B cell (primary cell): Measurements from ENCODE around the gene SP140.

ENCODE experiments used
- EZH2 ChIP-seq: IDR thresholded peaks from 2 replicates; pipeline ENCODE4 v1.6.1; 2012; ENCODE audit warnings: borderline replicate concordance, low read depth, mild to moderate bottlenecking, moderate library complexity, low read length; ENCODE audit not compliant: insufficient read depth, poor library complexity, severe bottlenecking
- TF ChIP-seq, protein P1 (sequence below): fragments of 200-600 bp; IDR thresholded peaks from one replicate; pipeline ENCODE4 v1.8.0; 2022; ENCODE audit warnings: antibody characterized with exemption, mild to moderate bottlenecking

DNA sequence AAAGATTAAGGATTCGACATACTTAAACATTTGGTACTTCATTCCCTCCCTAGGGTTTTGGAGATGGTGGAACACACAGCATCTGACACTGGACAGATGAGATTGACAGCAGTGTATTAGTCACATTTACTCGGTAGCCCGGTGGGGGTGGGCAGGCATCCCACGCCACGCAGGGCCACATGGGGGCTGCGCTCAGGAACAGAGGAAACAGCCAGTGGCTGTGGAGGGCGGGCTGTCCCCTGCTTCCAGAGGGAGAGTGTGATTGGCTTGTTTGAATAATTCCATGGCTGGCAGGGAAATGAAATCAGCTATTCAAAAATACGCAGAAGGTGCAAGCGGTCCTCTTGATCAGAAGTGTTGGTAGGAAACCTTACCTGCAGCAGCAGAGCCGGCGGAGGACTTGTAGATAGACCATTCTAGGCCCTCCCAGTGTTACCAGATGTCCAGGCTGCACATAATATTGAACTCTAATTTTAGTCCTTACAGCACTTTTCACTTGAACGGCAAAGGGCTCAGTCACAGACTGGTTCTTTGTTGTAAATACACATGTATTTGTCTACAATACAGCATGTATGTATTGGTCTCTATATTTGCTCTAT lies 83.0 kb downstream of the SP140 start:
- TF ChIP-seq, protein P1, sequence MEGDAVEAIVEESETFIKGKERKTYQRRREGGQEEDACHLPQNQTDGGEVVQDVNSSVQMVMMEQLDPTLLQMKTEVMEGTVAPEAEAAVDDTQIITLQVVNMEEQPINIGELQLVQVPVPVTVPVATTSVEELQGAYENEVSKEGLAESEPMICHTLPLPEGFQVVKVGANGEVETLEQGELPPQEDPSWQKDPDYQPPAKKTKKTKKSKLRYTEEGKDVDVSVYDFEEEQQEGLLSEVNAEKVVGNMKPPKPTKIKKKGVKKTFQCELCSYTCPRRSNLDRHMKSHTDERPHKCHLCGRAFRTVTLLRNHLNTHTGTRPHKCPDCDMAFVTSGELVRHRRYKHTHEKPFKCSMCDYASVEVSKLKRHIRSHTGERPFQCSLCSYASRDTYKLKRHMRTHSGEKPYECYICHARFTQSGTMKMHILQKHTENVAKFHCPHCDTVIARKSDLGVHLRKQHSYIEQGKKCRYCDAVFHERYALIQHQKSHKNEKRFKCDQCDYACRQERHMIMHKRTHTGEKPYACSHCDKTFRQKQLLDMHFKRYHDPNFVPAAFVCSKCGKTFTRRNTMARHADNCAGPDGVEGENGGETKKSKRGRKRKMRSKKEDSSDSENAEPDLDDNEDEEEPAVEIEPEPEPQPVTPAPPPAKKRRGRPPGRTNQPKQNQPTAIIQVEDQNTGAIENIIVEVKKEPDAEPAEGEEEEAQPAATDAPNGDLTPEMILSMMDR, result no peak
- TF ChIP-seq EZH2, result no peak
